Smooth muscle cell (in vitro differentiated cells): Measurements from ENCODE around the gene CHCHD6. TPM values are rescaled to one million over a fixed set of nuclear protein-coding genes. Genes with fewer than 3 reads are reported as not detected.

Source experiments
- DNase-seq: peaks from one replicate; lab custom pipeline; 2025; ENCODE audit not compliant: unreplicated experiment; lab: John Stamatoyannopoulos, UW
- H2AFZ ChIP-seq: fragments of 200-600 bp; sonication (generic); 2 replicates; pipeline ENCODE4 v1.6.0; 2016; ENCODE audit warnings: antibody characterized with exemption, low read depth, mild to moderate bottlenecking
- H3F3A ChIP-seq: fragments of 200-600 bp; sonication (generic); 2 replicates; pipeline ENCODE4 v1.6.0; 2017; ENCODE audit warnings: antibody characterized with exemption, low read depth
- H3K27ac ChIP-seq: fragments of 200-600 bp; sonication (generic); 2 replicates; pipeline ENCODE4 v1.5.1; 2016; ENCODE audit warnings: low read depth, mild to moderate bottlenecking
- H3K27me3 ChIP-seq: fragments of 200-600 bp; sonication (generic); 2 replicates; pipeline ENCODE4 v1.6.1; 2016; ENCODE audit warnings: low read depth, mild to moderate bottlenecking
- H3K36me3 ChIP-seq: fragments of 200-600 bp; sonication (generic); 2 replicates; pipeline ENCODE4 v1.5.1; 2016; ENCODE audit warnings: low read depth
- H3K4me1 ChIP-seq: fragments of 200-600 bp; sonication (generic); 2 replicates; pipeline ENCODE4 v1.5.1; 2016; ENCODE audit warnings: low read depth
- H3K4me2 ChIP-seq: fragments of 200-600 bp; sonication (generic); 2 replicates; pipeline ENCODE4 v1.6.0; 2016; ENCODE audit warnings: mild to moderate bottlenecking
- H3K4me3 ChIP-seq: fragments of 200-600 bp; sonication (generic); 2 replicates; pipeline ENCODE4 v1.5.1; 2016; ENCODE audit warnings: mild to moderate bottlenecking
- H3K79me2 ChIP-seq: fragments of 200-600 bp; sonication (generic); 2 replicates; pipeline ENCODE4 v1.6.0; 2016; ENCODE audit warnings: low read depth, mild to moderate bottlenecking
- H3K9ac ChIP-seq: fragments of 200-600 bp; sonication (generic); 2 replicates; pipeline ENCODE4 v1.6.0; 2016; ENCODE audit warnings: low read depth
- H3K9me3 ChIP-seq: fragments of 200-600 bp; sonication (generic); replicated peaks from 2 replicates; pipeline ENCODE4 v1.5.1; 2016; ENCODE audit warnings: low read depth
- H4K20me1 ChIP-seq: fragments of 200-600 bp; sonication (generic); 2 replicates; pipeline ENCODE4 v1.6.0; 2016; ENCODE audit warnings: low read depth
- CTCF ChIP-seq: fragments of 200-600 bp; sonication (generic); IDR thresholded peaks from 2 replicates; pipeline ENCODE4 v1.5.1; 2017; ENCODE audit warnings: borderline replicate concordance, mild to moderate bottlenecking, antibody characterized with exemption; ENCODE audit not compliant: insufficient read depth, poor library complexity, severe bottlenecking
- WGBS: methylation state at CpG from one replicate; pipeline ENCODE4 v1.1.7; 2016; ENCODE audit warnings: low lambda C conversion rate; 5-methylcytosine and 5-hydroxymethylcytosine counted together
- polyA plus RNA-seq: library from polyadenylated mRNA; unstranded; fragments of >200 nt; fragmentation: Nextera tagmentation; extraction: Ambion mirVana; gene quantifications from 2 replicates; pipeline ENCODE4 v1.2.1, GENCODE V29; 2016
- total RNA-seq: library from RNA; depleted of rRNA; stranded (reverse); fragments of >200 nt; gene quantifications from 2 replicates; pipeline ENCODE4 v1.2.3, GENCODE V29; 2014

The CHCHD6 gene
- total and polyA plus RNA-seq, 2 experiments from 2014 or later, result 6.7 to 27.2 TPM

- Histone ChIP-seq H2AFZ (no peak overlapping the region), H3K79me2 (no peaks in the 10 kb centered on the region), H4K20me1 (no peaks in the 10 kb centered on the region), H3K4me2 (peak overlapping the region; percentile 81), H3F3A (peaks cover 10% of the 10 kb centered on the region), H3K36me3 (no peaks in the 10 kb centered on the region), H3K27me3 (no peaks in the 10 kb centered on the region), H3K27ac (no peak overlapping the region), H3K9me3 (no peaks in the 10 kb centered on the region), H3K4me3 (no peak overlapping the region), H3K4me1 (peaks cover 5% of the 10 kb centered on the region), H3K9ac (no peak overlapping the region)
- no peak for DNase-seq
- WGBS, result 55% methylated on average over 30 of the region's 30 CpGs
- TF ChIP-seq CTCF, result no peak
These were observed 25.2 kb upstream of the CHCHD6 start for GRCh38 chr3:126678693-126679317.

- H3K4me2 ChIP-seq, result peak overlapping the region; percentile 81
- peak; percentile 75 for DNase-seq
- H3K79me2 ChIP-seq, result no peaks in the 10 kb centered on the region
- H3K4me1 ChIP-seq, result peaks cover 5% of the 10 kb centered on the region
- H2AFZ ChIP-seq, result peak overlapping the region; percentile 77
- H3K36me3 ChIP-seq, result no peaks in the 10 kb centered on the region
- H3K9me3 ChIP-seq, result no peaks in the 10 kb centered on the region
- WGBS, result 2% methylated on average over 20 of the region's 20 CpGs
- no peak overlapping the region for H3K4me3 ChIP-seq
- no peak overlapping the region for H3K27ac ChIP-seq
- H3K27me3 ChIP-seq, result no peaks in the 10 kb centered on the region
- no peak overlapping the region for H3K9ac ChIP-seq
- peaks cover 10% of the 10 kb centered on the region for H3F3A ChIP-seq
- peak; percentile 94 for TF ChIP-seq CTCF
- no peaks in the 10 kb centered on the region for H4K20me1 ChIP-seq
These were observed 24.7 kb upstream of the CHCHD6 start for GRCh38 chr3:126679318-126679751.

DNA sequence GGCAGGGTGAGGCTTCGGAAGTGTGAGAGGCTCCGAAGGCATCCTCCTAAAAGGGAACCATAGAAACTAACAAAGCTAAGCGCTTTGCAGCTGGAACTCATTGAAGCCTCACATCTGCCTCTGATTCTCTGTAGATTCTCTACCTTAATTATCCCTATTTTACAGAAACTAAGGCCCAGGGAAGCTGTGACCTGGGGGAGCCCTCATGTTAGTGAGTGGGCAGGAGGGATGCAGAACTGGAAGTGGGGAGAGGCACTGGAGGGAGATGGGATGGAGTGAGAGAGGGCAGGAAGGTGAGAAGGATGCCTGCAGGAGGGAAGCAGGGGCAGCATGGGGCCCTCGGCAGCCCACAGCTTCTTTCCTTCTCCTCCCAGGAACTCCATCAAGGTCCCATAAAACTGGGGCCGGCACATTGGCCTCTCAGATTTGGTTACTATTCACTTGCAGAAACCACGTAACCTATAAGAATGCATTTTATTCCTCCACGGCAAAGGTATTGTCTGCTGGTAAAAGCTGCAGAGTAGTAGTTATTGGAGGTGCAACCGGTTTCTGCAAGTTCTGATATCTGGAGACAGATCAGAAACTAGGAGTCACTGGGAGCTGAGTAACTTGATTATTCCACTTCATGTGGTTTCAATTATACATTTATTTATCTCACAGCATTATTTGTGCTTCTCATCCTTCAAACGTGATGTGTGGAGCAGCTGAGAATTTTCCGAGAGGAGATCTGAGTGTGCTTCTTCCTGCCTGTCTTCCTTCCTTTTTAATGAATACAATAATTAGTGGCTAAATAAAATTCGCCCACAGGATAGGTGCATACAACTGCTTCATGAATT, 24.0 kb upstream of the CHCHD6 start:
- 63% methylated on average over 11 of the region's 11 CpGs for WGBS
- Histone ChIP-seq H3K4me2 (peak overlapping the region; percentile 81), H2AFZ (peak overlapping the region; percentile 77)

More for the DNA sequence above, 24.0 kb upstream of the CHCHD6 start:
- H3K36me3 ChIP-seq, result no peaks in the 10 kb centered on the region
- no peaks in the 10 kb centered on the region for H3K9me3 ChIP-seq
- peaks cover 5% of the 10 kb centered on the region for H3K4me1 ChIP-seq
- H4K20me1 ChIP-seq, result no peaks in the 10 kb centered on the region
- no peak for TF ChIP-seq CTCF
- no peak overlapping the region for H3K27ac ChIP-seq
- H3F3A ChIP-seq, result peaks cover 10% of the 10 kb centered on the region
- no peaks in the 10 kb centered on the region for H3K27me3 ChIP-seq
- DNase-seq, result no peak
- no peak overlapping the region for H3K4me3 ChIP-seq
- H3K79me2 ChIP-seq, result no peaks in the 10 kb centered on the region
- H3K9ac ChIP-seq, result no peak overlapping the region
